ENCODE results near the gene PIGK.

The PIGK gene

DNA sequence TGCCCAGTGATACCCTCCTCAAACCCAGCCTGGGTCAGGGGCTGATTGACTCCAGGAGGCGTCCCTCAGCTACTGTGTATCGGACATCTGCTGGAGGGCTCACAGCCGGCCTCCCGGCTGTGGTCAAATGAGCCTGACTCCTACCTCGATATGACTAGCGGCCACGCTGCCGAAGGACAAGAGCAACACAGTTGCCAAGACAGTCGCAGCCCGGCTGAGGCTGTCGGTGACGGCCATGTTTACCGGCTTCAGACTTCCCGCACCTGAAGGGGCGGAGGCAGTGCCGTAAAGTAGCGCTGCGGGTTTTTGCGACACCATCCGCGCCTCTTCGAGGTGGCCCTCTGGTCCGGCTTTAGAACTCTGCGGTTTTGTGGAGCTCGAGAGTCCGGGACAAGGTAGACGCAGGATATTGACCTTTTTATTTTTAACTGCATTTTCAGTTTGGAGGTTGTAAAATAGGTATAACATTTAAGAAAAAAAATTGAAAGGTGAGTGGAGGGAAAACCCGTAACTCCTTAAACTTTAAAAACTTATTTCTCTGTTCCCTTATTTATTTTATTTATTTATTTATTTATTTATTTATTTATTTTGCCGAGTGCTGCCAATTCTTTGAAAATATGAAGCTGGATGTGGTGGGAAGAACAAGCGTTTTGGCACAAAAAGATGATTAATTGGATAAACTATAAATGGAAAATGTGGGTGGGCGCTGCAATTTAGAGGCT is at the start of gene PIGK:
TSS of gene PIGK (minus strand) at position 265 of the 722 bp plus-strand sequence. CDS start at position 237, 28 bp downstream.
- Histone ChIP-seq H3K36me3 (ENCODE audit: control insufficient read depth in 5 of 5, insufficient read depth in 5 of 5, low read length in 5 of 5) (no peaks in the 10 kb centered on the region), H3K9ac (ENCODE audit: low read length in 5 of 5) (peak within 1 kb of the TSS; percentile 87 to 99 (median 93)), H3K4me3 (ENCODE audit: low read depth in 1 of 5, low read length in 5 of 5) (peak within 1 kb of the TSS; percentile 87 to 99 (median 97)), H3K27me3 (ENCODE audit: control insufficient read depth in 5 of 5, insufficient read depth in 4 of 5, low read length in 5 of 5) (no peaks in the 10 kb centered on the region), H3K9me3 (ENCODE audit: control insufficient read depth in 5 of 5, low read length in 5 of 5) (no peaks in the 10 kb centered on the region), H3K27ac (ENCODE audit: low read depth, low read length) (peak within 1 kb of the TSS; percentile 84), H3K4me1 (ENCODE audit: control insufficient read depth in 5 of 5, insufficient read depth in 5 of 5, low read length in 5 of 5) (peaks cover 0 to 14% (median 13%) of the 10 kb centered on the region in 5 donors)

DNA sequence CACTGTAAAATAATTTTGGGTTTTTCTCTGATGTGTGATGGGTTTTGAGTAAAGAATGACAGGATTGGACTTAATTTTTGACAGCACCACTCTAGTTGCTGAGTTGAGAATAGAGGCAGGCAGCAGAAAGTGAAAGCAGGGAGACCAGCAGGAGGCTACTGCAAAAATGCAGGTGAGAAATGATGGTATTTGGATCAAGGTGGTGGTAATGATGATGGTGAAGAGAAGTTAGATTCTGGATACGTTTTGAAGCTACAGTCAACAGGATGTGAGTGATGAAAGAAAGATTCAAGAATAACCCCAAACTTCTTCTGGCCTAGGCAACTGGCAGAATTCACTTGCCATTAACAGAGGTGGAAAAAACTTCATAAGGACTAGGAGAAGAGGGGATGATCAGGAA is 47.8 kb upstream of the PIGK start:
- Histone ChIP-seq H3K4me1 (ENCODE audit: control insufficient read depth in 5 of 5, insufficient read depth in 5 of 5, low read length in 5 of 5) (no peaks in the 10 kb centered on the region), H3K4me3 (ENCODE audit: low read depth in 1 of 5, low read length in 5 of 5) (no peak overlapping the region), H3K27me3 (ENCODE audit: control insufficient read depth in 5 of 5, insufficient read depth in 4 of 5, low read length in 5 of 5) (peaks cover 0 to 4% (median 0%) of the 10 kb centered on the region in 5 donors), H3K36me3 (ENCODE audit: control insufficient read depth in 5 of 5, insufficient read depth in 5 of 5, low read length in 5 of 5) (no peaks in the 10 kb centered on the region), H3K9me3 (ENCODE audit: control insufficient read depth in 5 of 5, low read length in 5 of 5) (no peaks in the 10 kb centered on the region), H3K27ac (ENCODE audit: low read depth, low read length) (no peak overlapping the region), H3K9ac (ENCODE audit: low read length in 5 of 5) (no peak overlapping the region)

- H3K9me3 ChIP-seq (ENCODE audit: control insufficient read depth in 5 of 5, low read length in 5 of 5) = no peaks in the 10 kb centered on the region
- H3K27me3 ChIP-seq (ENCODE audit: control insufficient read depth in 5 of 5, insufficient read depth in 4 of 5, low read length in 5 of 5) = peaks cover 0 to 4% (median 0%) of the 10 kb centered on the region in 5 donors
- H3K9ac ChIP-seq (ENCODE audit: low read length in 5 of 5) = no peak overlapping the region
- no peak overlapping the region for H3K27ac ChIP-seq (ENCODE audit: low read depth, low read length)
- H3K4me3 ChIP-seq (ENCODE audit: low read depth in 1 of 5, low read length in 5 of 5) = no peak overlapping the region
- no peaks in the 10 kb centered on the region for H3K36me3 ChIP-seq (ENCODE audit: control insufficient read depth in 5 of 5, insufficient read depth in 5 of 5, low read length in 5 of 5)
- no peaks in the 10 kb centered on the region for H3K4me1 ChIP-seq (ENCODE audit: control insufficient read depth in 5 of 5, insufficient read depth in 5 of 5, low read length in 5 of 5)
Observed at GRCh38 chr1:77265180-77265579, 46.0 kb upstream of the PIGK start.

GRCh38 chr1:77263708-77264107 is 44.5 kb upstream of the PIGK start:
- Histone ChIP-seq H3K27me3 (ENCODE audit: control insufficient read depth in 5 of 5, insufficient read depth in 4 of 5, low read length in 5 of 5) (peaks cover 0 to 4% (median 0%) of the 10 kb centered on the region in 5 donors), H3K9me3 (ENCODE audit: control insufficient read depth in 5 of 5, low read length in 5 of 5) (no peaks in the 10 kb centered on the region), H3K9ac (ENCODE audit: low read length in 5 of 5) (no peak overlapping the region), H3K27ac (ENCODE audit: low read depth, low read length) (no peak overlapping the region), H3K4me3 (ENCODE audit: low read depth in 1 of 5, low read length in 5 of 5) (no peak overlapping the region), H3K36me3 (ENCODE audit: control insufficient read depth in 5 of 5, insufficient read depth in 5 of 5, low read length in 5 of 5) (no peaks in the 10 kb centered on the region), H3K4me1 (ENCODE audit: control insufficient read depth in 5 of 5, insufficient read depth in 5 of 5, low read length in 5 of 5) (no peaks in the 10 kb centered on the region)

- no peak overlapping the region for H3K9ac ChIP-seq (ENCODE audit: low read length in 5 of 5)
- H3K9me3 ChIP-seq (ENCODE audit: control insufficient read depth in 5 of 5, low read length in 5 of 5) = peaks cover 10 to 24% (median 19%) of the 10 kb centered on the region in 5 donors
- H3K27me3 ChIP-seq (ENCODE audit: control insufficient read depth in 5 of 5, insufficient read depth in 4 of 5, low read length in 5 of 5) = no peaks in the 10 kb centered on the region
- no peaks in the 10 kb centered on the region for H3K36me3 ChIP-seq (ENCODE audit: control insufficient read depth in 5 of 5, insufficient read depth in 5 of 5, low read length in 5 of 5)
- no peak overlapping the region for H3K27ac ChIP-seq (ENCODE audit: low read depth, low read length)
- peak overlapping the region in 1 of 5 donors; percentile 13 for H3K4me3 ChIP-seq (ENCODE audit: low read depth in 1 of 5, low read length in 5 of 5)
- H3K4me1 ChIP-seq (ENCODE audit: control insufficient read depth in 5 of 5, insufficient read depth in 5 of 5, low read length in 5 of 5) = no peaks in the 10 kb centered on the region
Observed at GRCh38 chr1:77253211-77253610, 34.0 kb upstream of the PIGK start.

GRCh38 chr1:77250126-77250525 is 30.9 kb upstream of the PIGK start:
- H3K9me3 ChIP-seq (ENCODE audit: control insufficient read depth in 5 of 5, low read length in 5 of 5) = peaks cover 10 to 28% (median 16%) of the 10 kb centered on the region in 5 donors
- H3K36me3 ChIP-seq (ENCODE audit: control insufficient read depth in 5 of 5, insufficient read depth in 5 of 5, low read length in 5 of 5) = no peaks in the 10 kb centered on the region
- no peak overlapping the region for H3K27ac ChIP-seq (ENCODE audit: low read depth, low read length)
- no peaks in the 10 kb centered on the region for H3K27me3 ChIP-seq (ENCODE audit: control insufficient read depth in 5 of 5, insufficient read depth in 4 of 5, low read length in 5 of 5)
- H3K4me1 ChIP-seq (ENCODE audit: control insufficient read depth in 5 of 5, insufficient read depth in 5 of 5, low read length in 5 of 5) = no peaks in the 10 kb centered on the region
- no peak overlapping the region for H3K4me3 ChIP-seq (ENCODE audit: low read depth in 1 of 5, low read length in 5 of 5)
- H3K9ac ChIP-seq (ENCODE audit: low read length in 5 of 5) = no peak overlapping the region

DNA sequence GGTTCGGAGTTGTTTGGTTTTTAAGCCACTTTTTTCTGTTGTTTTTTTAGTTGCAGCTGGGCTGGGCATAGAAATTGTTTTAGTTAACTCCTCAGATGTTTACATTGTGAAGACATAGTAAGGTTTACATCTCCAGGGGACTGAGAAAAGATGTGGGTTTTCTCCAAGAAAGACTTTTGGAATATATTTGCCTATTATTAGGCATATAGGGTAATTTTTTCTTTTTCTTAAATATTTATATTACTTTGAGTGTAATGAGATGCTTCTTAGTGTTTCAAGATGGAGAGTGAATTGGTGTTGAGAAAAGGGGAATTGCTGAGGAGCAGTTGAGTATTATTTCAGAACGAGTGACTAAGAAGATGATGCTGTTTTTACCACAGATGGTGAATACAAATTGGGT is 26.6 kb upstream of the PIGK start:
- no peaks in the 10 kb centered on the region for H3K4me1 ChIP-seq (ENCODE audit: control insufficient read depth in 5 of 5, insufficient read depth in 5 of 5, low read length in 5 of 5)
- H3K9ac ChIP-seq (ENCODE audit: low read length in 5 of 5) = no peak overlapping the region
- peaks cover 4 to 15% (median 6%) of the 10 kb centered on the region in 5 donors for H3K9me3 ChIP-seq (ENCODE audit: control insufficient read depth in 5 of 5, low read length in 5 of 5)
- H3K27me3 ChIP-seq (ENCODE audit: control insufficient read depth in 5 of 5, insufficient read depth in 4 of 5, low read length in 5 of 5) = no peaks in the 10 kb centered on the region
- H3K4me3 ChIP-seq (ENCODE audit: low read depth in 1 of 5, low read length in 5 of 5) = no peak overlapping the region
- H3K27ac ChIP-seq (ENCODE audit: low read depth, low read length) = no peak overlapping the region
- no peaks in the 10 kb centered on the region for H3K36me3 ChIP-seq (ENCODE audit: control insufficient read depth in 5 of 5, insufficient read depth in 5 of 5, low read length in 5 of 5)

DNA sequence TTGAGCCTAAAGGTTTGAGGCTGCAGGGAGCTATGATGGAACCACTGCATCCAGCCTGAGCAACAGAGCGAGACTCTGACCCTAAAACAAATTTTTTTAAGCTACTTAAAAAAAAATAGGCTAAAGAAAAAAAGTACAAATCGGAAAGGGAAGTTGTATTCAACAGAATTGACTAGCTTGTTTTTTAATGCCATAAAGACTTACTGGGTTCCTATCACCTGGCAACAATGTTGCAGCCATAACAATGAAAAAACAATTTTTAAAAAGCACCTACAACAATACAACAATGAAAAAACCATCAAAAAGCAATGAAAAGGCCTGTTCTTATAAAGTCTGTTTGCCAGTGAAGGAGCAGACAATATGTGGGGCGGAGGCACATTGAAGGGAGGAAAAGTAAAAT is 20.1 kb upstream of the PIGK start:
- Histone ChIP-seq H3K9me3 (ENCODE audit: control insufficient read depth in 5 of 5, low read length in 5 of 5) (no peaks in the 10 kb centered on the region), H3K4me1 (ENCODE audit: control insufficient read depth in 5 of 5, insufficient read depth in 5 of 5, low read length in 5 of 5) (no peaks in the 10 kb centered on the region), H3K27ac (ENCODE audit: low read depth, low read length) (no peak overlapping the region), H3K27me3 (ENCODE audit: control insufficient read depth in 5 of 5, insufficient read depth in 4 of 5, low read length in 5 of 5) (no peaks in the 10 kb centered on the region), H3K9ac (ENCODE audit: low read length in 5 of 5) (no peak overlapping the region), H3K36me3 (ENCODE audit: control insufficient read depth in 5 of 5, insufficient read depth in 5 of 5, low read length in 5 of 5) (no peaks in the 10 kb centered on the region), H3K4me3 (ENCODE audit: low read depth in 1 of 5, low read length in 5 of 5) (no peak overlapping the region)

GRCh38 chr1:77238462-77238861 is 19.2 kb upstream of the PIGK start:
- Histone ChIP-seq H3K4me3 (ENCODE audit: low read depth in 1 of 5, low read length in 5 of 5) (no peak overlapping the region), H3K36me3 (ENCODE audit: control insufficient read depth in 5 of 5, insufficient read depth in 5 of 5, low read length in 5 of 5) (no peaks in the 10 kb centered on the region), H3K27ac (ENCODE audit: low read depth, low read length) (no peak overlapping the region), H3K4me1 (ENCODE audit: control insufficient read depth in 5 of 5, insufficient read depth in 5 of 5, low read length in 5 of 5) (no peaks in the 10 kb centered on the region), H3K27me3 (ENCODE audit: control insufficient read depth in 5 of 5, insufficient read depth in 4 of 5, low read length in 5 of 5) (no peaks in the 10 kb centered on the region), H3K9ac (ENCODE audit: low read length in 5 of 5) (no peak overlapping the region), H3K9me3 (ENCODE audit: control insufficient read depth in 5 of 5, low read length in 5 of 5) (no peaks in the 10 kb centered on the region)

DNA sequence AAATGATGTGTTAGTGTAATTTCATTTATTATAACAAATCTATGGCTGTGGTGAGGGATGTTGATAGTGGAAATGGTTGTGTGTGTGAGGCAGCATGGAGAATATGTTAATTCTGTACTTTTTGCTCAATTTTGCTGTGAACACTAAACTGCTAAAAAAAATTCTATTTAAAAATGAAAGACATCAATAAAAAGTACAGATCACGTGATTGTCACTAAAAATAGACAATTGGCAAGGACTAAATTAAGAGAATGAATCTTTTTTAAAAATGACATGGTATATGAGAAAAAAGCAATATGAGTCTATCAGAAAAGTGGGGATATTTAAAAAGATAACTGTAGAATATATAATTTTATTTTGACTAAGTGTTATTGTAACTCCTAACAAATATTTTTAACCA is 15.7 kb upstream of the PIGK start:
- Histone ChIP-seq H3K27ac (ENCODE audit: low read depth, low read length) (no peak overlapping the region), H3K27me3 (ENCODE audit: control insufficient read depth in 5 of 5, insufficient read depth in 4 of 5, low read length in 5 of 5) (no peaks in the 10 kb centered on the region), H3K36me3 (ENCODE audit: control insufficient read depth in 5 of 5, insufficient read depth in 5 of 5, low read length in 5 of 5) (no peaks in the 10 kb centered on the region), H3K9ac (ENCODE audit: low read length in 5 of 5) (no peak overlapping the region), H3K4me1 (ENCODE audit: control insufficient read depth in 5 of 5, insufficient read depth in 5 of 5, low read length in 5 of 5) (no peaks in the 10 kb centered on the region), H3K9me3 (ENCODE audit: control insufficient read depth in 5 of 5, low read length in 5 of 5) (peaks cover 0 to 6% (median 3%) of the 10 kb centered on the region in 5 donors), H3K4me3 (ENCODE audit: low read depth in 1 of 5, low read length in 5 of 5) (no peak overlapping the region)
